Endometrial microvascular endothelial cells (primary cell): Measurements from ENCODE around the gene SH3PXD2A. TPM values are rescaled to one million over a fixed set of nuclear protein-coding genes. Genes with fewer than 3 reads are reported as not detected.
"Not testable (repeated sequence)": the region's sequence is repeated elsewhere in the genome, so short reads cannot be mapped to it uniquely, and the experiment has no call there.

Experiments
- in situ Hi-C: cut with HindIII; loops from 2 replicates; pipeline ENCODE4 v1.10.0; 2017; ENCODE audit warnings: low sequenced_read_pairs, low pct_unique_long_range_greater_than_20kb; ENCODE audit errors: inconsistent ontology term
- total RNA-seq: library from RNA; depleted of rRNA; stranded (reverse); fragments of >200 nt; gene quantifications from one replicate; pipeline ENCODE4 v1.2.3, GENCODE V29; 2015; ENCODE audit errors: inconsistent ontology term

SH3PXD2A gene
- total RNA-seq, 1 donor from 2014 or later, result 7.6 TPM

DNA sequence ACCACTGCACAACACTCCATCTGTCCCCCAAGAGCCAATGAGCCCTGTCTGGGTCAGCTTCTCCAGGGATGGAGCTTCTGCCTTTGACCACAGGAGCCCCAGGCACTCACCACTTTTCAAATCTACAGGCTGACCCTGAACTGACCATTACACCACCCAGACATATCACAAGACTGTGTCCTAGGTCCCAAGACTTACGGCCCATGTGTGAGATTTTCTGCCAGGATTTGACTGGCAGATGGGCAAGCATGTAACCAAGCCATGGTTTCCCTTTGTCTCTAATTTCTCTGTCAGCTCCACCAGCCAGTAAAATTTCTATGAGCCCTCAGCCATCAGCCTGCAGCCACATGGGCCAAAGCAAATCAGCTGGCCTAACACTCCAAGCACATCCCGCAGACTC lies 92.5 kb downstream of the SH3PXD2A start:
- in situ Hi-C loops, result no loop called here

DNA sequence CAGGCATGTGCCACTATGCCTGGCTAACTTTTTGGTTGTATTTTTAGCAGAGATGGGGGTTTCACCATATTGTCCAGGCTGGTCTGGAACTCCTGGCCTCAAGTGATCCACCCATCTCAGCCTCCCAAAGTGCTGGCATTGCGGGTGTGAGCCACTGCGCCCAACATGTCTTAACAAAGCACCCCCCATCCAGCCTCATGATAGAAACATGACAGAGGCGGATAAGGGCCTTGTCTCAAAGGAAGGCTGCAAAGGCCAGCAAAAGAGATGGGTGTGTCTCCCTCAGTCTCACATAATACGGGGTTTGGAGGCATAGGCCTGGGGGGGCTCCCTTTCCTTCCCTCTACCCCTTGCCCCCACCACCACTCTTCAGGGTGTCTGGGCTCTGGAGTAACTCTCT lies 93.2 kb downstream of the SH3PXD2A start:
- in situ Hi-C loops, result no loop called here

DNA sequence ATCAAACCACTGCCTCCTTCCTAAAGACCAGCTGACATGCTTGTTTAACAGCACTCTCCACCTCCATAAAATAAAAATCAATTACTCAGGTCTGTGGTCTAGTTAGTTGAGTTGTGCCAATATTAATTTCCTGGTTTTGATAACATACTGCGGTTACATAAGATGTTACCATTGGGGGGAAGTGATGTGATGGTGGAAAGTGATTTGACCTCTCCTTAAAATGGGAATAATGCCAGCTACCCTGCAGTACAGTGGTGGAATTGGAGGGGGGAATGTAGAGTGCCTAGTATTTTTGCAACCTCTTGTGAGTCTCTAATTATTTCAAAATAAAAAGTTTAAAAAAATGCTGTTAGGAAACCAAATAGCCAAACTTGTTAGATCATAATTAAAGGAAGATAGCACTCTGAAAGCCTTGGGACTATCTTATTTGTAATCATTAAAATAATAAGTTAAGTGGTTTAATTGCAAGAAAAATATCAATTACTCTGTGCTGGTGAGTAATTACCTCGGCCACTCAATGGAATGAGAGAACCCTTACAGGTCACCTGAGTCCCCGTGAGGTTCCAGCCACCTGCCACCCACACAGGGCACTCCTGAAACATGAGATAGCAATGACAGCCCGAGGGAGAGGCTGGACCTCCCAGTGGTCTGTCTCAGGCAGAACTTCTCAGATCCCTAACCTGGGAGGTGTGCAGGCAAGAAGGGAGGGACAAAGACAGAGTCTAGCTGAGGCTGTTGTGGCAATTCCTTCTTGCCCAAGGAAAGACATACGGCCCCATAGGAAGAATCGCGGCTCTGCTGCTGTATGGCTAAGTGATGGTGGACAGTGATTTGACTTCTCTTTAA lies 94.1 kb downstream of the SH3PXD2A start:
- in situ Hi-C loops, result no loop called here

DNA sequence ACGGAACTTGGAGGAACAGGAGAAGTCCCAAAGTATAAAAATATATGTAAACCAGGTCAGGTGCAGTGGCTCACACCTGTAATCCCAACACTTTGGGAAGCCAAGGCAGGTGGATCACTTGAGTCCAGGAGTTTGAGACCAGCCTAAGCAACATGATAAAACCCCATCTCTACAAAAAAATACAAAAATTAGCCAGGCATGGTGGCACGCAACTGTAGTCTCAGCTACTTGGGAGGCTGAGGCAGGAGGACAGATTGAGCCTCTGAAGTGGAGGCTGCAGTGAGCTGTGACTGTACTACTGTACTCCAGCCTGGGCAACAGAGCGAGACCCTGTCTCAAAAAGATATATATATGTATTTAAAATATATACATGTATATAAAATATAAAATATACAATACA lies 95.1 kb downstream of the SH3PXD2A start:
- in situ Hi-C loops, result not testable (repeated sequence)

DNA sequence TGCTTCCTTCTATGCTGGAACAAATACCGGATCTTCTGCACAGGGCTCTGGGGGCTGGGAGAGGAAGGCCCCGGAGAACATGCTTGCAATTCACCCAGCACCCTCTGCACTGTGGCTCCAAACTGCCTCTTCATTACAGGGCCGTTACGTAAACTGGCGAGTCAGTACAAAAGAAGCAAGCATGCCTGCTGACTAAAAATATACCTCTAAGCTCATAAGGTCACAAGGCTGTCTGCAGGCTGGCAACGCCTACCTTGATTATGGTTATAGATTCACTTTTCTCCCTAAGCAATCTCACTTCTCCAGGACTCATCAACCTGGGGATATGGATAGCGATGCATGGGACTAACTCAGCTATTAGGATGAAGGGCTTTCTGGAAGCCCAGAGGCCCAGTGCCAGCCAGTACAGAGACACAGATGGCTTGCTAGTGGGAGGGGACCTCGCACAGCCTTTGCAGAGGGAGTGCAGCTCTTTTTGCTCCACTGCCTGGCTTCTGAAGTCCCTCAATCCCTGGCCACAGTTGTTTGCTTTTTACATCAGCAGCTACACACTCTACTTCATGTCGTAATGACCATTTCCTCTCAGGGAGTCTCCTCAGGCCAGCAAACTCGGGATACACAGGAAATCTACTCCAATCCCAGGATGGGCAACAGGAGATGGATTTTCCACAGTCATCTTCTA lies 96.1 kb downstream of the SH3PXD2A start:
- in situ Hi-C loops, result no loop called here

DNA sequence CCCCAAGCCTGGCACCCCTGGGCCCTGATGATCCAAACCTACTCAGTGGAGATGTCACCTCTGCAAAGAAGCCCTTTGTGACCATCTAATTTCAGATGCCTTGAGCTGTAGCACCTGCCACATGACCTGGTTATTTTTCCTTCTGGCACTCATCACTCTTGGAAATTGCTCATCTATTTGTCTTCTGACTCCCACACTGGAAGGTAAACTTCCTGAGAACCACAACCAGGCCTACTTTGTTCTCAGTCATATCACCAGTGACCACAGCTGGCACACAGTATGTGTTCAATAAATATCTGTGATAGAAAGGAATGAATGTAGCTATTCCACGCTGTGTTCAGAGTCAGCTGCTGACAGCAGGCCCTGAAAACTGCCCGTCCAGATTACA lies 97.1 kb downstream of the SH3PXD2A start:
- in situ Hi-C loops, result no loop called here

DNA sequence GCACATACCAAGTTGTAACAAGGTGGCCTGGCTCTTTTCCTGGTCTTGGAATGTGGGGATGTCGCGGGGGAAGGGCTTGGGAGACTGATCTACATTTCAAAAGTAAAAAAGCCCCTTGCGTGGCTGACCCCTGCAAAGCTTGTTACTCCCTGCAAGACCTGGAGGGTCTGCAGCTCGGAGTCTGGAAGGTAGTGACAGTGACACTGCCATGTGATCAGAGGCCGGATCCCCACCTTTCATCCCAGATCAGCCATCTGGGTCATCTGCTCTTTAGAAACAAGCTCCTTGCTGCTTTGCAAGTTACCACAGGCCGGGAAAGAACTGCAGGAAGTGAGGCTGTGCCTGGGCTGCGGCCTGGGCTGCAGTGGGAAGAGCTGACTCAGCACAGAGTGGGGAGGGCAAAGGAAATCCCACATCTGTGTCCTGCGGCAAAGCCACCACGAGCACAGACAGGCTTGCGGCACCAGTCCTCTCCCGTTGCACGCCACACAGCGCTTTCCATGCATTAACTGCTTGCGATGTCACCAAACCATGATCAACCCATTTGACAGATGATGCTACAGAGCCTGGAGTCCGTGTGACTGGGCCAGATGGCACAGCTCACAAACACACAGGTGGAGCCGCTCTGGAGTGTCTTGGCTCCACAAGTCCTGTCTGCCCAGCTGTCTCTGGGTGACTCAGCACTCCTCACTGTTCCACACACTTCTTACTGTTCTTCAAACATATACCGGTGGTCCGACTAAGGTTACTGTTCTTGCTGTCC lies 97.7 kb downstream of the SH3PXD2A start:
- in situ Hi-C loops, result no loop called here

DNA sequence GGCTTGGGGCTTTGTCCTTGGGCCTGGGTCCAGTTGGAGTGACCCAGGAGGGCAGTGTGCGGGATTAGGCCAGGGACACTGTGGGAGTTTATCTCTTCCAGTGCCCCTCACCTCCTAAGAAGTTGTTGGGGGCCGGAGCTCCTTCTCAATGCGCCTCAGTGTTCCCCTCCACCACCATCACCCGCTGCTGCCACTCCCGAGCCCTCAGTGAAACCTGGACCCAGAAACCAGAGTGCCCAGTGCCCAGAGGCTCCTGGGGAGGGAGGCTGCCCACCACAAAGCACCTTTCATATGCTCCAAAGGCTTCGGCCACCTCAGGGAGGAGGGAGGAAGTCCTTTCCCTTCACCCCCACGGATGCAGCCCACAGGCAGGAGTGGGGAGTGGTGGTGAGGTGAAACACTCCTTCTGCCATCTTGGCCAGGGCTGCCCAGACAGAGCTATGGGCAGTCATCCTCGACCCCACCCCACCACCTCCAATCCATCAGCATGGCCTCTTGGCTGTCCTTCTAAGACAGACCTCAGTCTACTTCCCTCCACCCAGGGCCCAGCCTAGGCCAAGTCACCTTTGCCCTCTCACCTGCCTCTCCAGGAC lies 99.0 kb downstream of the SH3PXD2A start:
- in situ Hi-C loops, result no loop called here

DNA sequence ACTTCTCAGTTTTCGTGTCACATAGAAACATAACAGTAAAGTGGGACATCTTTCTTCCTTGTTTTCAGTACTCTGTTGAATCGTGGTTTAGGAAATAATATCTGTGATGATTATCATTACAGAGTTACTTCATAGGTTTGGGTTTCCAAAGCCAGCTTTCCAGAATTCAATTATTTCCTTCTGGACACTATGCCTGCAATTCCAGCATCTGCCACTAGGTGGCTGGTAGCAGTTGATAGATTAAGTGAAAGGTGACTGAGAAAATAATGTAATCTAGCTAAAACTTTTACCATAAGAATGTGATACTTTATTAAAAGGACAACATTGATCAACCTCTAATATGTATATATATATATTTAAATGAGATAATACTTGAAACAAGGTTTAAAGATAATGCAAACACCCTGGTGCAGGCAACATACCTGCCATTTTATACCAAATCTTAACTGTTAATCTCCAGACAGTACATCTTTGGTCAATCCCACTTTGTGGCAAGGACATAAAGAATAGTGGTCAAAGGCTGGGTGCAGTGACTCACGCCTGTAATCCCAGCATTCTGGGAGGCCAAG lies 102.6 kb downstream of the SH3PXD2A start:
- in situ Hi-C loops, result no loop called here

DNA sequence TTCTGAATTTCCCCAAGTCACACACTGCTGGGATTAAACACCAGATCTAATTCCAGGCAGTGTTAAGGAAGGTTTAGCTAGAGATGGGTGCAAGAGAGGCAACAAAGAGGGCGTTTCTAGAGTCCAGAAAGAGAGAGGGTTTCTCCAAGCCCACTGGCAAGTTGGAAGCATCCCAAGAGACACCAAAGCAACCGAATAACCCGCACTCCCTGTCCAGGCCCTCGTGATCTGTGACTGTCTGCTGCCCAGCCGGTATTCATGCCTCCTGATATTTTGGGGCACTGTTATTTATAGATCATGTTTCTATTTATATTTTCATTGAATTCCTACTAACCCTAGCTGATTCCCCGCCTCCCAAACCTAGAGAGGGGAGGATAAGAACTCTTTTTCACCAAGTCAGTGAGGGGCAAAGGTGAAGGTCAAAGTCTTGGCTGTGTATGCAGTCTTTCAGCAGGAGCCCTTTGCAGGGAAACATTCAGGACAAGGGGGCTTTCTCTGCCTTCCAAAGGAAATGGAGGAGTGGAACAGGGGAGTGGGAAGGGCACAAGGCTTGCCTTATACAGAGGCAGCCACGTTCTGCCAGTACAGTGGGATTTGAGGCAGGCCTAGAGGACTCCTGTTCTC lies 103.6 kb downstream of the SH3PXD2A start:
- in situ Hi-C loops, result no loop called here

DNA sequence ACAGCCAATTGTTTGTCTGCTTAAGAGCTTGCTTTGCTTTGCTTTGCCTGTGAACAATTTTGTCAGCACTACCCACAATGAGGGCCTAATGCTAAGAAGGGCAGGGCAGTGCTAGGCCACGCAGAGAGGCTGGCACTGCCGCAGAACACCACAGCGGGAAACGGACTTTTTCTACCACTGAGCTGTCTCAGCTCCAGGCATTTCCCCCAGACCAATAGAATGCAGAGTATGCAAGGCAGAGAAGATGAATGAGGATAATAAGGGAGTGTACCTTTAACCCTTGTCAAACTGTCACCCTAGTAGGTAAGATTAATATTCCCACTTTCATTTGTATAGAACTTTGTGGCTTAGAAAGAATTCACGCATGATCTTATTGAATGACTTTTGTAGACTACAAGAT lies 104.5 kb downstream of the SH3PXD2A start:
- in situ Hi-C loops, result no loop called here

DNA sequence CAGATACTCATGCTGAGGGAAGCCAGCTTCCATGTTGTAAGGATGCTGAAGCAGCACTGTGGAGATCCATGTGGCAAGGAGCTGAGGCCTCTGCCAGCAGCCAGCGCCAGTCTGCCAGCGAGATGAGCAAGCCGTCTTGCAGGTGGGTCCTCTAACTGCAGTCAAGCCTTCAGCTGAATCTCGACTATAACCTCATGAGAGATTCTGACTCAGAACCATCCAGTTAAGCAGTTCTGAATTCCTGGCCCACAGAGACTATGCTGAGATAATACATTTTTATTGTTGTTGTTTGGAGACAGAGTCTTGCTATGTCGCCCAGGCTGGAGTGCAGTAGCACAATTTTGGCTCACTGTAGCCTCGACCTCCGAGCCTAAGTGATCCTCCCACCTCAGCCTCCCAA lies 105.6 kb downstream of the SH3PXD2A start:
- in situ Hi-C loops, result no loop called here

DNA sequence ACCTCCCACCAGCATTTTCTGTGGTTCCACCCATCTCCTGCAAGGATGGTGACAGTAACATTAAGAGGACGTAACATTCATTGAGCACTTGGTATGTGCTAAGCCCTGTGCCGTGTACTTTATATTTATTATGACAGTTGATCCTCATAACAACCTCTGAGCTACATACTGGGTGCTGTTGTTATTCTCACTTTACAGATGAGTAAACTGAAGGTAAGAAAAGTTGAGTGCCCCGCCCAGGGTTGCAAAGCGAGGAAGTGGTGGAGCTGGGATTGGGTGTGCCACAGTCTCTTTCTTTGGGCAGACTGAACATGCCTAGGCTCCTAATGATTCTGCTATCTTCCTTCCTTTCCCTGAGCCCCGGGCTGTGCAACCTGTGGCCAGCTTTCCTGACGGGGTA lies 107.4 kb downstream of the SH3PXD2A start:
- in situ Hi-C loops, result no loop called here

DNA sequence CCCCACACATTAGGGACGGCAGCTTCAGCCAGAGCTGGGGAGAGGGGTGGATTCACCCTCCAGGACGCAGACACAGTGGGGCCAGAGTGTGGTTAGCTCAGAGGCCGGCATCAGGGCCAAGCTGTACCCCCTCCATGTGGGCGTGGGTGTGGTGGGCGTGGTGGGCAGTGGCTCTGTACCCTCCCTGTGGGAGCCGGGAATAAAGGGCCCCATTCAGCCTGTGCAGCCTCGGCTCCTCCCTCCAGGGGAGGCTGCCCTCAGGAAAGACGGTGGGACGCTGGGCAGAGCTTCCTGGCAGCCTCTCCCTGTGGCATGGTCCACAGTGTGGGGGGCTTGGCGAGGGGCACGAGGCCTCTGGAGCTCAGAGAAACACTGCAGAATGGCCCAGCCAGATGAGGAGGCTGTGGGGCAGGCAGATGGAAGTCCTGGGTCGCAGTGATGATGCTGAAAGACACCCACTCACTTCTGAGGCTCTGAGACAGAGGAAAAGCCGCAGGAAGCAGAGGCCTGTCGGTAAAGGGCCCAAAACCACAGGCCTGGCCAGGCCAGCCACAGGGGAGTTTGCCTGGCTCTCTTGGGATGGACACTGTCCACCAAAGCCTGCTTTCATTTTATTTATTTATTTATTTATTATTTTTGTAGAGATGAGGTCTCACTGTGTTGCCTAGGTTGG lies 108.0 kb downstream of the SH3PXD2A start:
- in situ Hi-C loops, result no loop called here

DNA sequence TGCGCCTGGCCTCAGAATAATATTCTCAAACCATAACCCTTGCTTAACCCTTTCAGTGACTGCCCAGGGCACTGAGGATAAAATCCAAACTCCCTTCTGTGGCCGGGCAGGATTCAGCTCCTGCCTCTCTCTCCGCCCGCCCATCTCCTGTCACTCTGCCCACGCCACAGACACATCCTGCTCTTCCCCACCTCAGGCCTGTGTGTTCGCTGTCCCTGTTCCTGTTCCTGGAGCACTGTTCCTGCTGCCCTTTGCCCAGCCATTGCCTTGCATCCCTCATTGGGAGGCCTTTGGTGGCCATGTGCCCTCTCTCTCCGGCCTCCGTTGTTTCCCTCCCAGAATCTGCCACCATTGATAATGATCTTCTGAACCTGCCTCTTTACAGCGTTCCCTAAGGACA lies 108.8 kb downstream of the SH3PXD2A start:
- in situ Hi-C loops, result no loop called here

DNA sequence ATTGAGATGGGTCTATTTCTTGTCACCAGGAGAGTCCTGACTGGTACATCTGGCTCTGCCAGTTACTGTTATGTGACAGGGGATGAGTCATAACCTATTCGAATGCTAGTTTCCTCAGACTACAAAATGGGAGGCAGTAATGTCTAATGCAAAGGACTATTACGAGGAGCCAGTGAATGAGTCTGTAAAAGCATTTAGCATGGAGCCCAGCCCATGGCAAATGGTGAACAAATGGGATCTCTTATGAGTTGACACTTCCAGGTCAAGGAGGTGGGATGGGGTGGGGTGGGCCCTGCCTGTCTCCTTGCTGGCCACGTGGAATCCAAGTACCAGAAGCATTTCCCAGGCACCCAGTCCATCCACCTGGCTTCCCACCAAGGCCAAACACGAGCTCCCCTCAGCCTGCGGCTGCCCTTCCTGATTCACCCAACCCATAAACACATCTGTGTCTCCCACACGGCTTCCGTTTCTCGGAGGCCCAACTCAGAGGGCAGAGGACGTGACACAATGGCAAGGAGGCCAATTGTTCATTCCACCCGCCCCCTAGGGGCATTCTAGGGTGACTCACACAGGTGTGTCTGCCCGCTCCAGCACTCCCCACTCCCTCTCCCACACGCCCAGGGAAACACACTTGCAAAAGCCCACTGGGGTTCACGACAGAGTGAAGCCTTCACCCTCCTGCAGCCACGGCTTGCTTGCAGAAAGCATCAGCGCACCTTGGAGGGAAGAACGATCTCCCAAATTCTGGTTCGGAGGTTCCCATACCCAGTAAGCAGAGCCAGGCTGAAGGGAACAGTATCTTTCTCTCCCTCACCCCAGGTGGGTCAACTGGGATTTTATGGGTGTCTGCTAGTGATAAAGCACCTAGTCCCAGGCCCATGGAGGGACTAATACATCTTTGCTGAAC lies 109.8 kb downstream of the SH3PXD2A start:
- in situ Hi-C loops, result no loop called here

DNA sequence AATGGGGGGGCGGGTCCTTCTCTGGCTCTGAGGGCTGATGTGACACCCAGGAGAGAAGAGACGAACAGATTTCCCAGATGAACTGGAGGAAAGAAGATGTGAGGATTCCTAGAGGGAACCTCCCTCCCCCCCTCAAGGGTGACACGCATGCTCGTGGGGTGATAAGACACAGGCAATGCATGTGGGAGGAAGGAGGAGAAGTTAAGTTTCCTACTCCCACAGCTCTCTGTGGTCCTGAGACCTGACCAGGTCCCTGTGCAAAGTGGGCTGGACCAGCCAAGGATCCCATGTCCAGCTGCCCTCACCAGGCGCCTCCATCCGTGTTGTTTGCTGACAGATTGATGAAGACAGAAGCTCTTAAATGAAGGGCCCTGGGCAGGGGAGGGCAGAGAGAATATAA lies 112.6 kb downstream of the SH3PXD2A start:
- in situ Hi-C loops, result no loop called here
